ENCODE results near the gene PLD6.

DNA sequence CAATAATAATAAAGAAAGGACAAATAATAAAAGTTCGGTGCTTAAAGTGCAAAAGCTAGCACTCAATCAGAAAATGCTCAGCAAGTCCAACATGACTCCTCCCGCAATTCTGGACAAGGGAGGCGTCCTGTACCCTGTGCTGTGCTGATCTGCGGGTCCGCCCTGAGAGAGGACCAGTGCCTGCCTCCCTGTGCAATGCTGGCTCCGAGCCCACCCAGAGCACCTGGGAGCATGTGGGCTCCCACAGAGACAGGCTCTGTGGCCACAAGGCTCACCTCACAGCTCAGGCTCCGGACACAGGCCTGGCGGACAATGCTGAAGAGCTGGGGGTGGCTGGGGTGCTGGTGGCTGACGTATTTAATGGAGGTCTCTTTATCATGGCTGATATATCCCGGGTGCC lies 19.8 kb upstream of the PLD6 start:
- TF ChIP-seq, protein P1, sequence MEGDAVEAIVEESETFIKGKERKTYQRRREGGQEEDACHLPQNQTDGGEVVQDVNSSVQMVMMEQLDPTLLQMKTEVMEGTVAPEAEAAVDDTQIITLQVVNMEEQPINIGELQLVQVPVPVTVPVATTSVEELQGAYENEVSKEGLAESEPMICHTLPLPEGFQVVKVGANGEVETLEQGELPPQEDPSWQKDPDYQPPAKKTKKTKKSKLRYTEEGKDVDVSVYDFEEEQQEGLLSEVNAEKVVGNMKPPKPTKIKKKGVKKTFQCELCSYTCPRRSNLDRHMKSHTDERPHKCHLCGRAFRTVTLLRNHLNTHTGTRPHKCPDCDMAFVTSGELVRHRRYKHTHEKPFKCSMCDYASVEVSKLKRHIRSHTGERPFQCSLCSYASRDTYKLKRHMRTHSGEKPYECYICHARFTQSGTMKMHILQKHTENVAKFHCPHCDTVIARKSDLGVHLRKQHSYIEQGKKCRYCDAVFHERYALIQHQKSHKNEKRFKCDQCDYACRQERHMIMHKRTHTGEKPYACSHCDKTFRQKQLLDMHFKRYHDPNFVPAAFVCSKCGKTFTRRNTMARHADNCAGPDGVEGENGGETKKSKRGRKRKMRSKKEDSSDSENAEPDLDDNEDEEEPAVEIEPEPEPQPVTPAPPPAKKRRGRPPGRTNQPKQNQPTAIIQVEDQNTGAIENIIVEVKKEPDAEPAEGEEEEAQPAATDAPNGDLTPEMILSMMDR (IDR thresholded peaks at IDR 0.05) = no peak
- no peak for TF ChIP-seq POLR2A (IDR thresholded peaks at IDR 0.05)

Measured in tibial nerve (tissue), 3 donors.